HEK293 (cell line): ENCODE results near the gene CALM3.
A peak's percentile ranks its signal among the peaks of the same experiment; 100 is the strongest.

Experiments
- CTCF ChIA-PET: fragments of 350-600 bp; formaldehyde crosslinking; extraction: SDS; loops from one replicate; lab custom pipeline; 2021; ENCODE audit warnings: antibody characterized with exemption; lab: Yijun Ruan, JAX
- POLR2A ChIA-PET: fragments of 300-600 bp; formaldehyde crosslinking; extraction: SDS; loops from one replicate; lab custom pipeline; 2020; ENCODE audit warnings: antibody characterized with exemption, inconsistent platforms; lab: Yijun Ruan, JAX
- H3K27ac ChIP-seq: fragments of 200-500 bp; sonication (Bioruptor generic); 2 replicates; pipeline ENCODE4 v1.5.1; 2014; ENCODE audit warnings: low read depth, low read length, control low read depth, inconsistent platforms; ENCODE audit errors: extremely low read depth
- H3K36me3 ChIP-seq, 2 experiments: fragments of 200-500 bp in 1 of 2; sonication (Bioruptor generic) in 1 of 2; 1 replicate in 1 of 2; 2 replicates in 1 of 2; pipeline ENCODE4 v1.5.1; 2014 to 2017; ENCODE audit warnings: inconsistent platforms in 2 of 2, low read length in 2 of 2; ENCODE audit not compliant: control insufficient read depth in 2 of 2, insufficient read depth in 1 of 2
- H3K4me1 ChIP-seq: fragments of 200-500 bp; sonication (Bioruptor generic); 2 replicates; pipeline ENCODE4 v1.5.1; 2014; ENCODE audit warnings: mild to moderate bottlenecking, low read length, inconsistent platforms; ENCODE audit not compliant: control insufficient read depth, insufficient read depth
- H3K4me3 ChIP-seq: 2 replicates; pipeline ENCODE4 v1.5.1; 2011; ENCODE audit warnings: low read depth, mild to moderate bottlenecking, control low read depth, low read length, moderate library complexity
- H3K9me3 ChIP-seq: fragments of 200-500 bp; sonication (Bioruptor generic); 2 replicates; pipeline ENCODE4 v1.5.1; 2014; ENCODE audit warnings: low read depth, low read length, inconsistent platforms; ENCODE audit not compliant: control insufficient read depth, insufficient read depth
- BCL11A ChIP-seq: fragments of 450-650 bp; formaldehyde crosslinking; IDR thresholded peaks from 2 replicates; pipeline ENCODE4 v1.5.1; 2016; ENCODE audit warnings: low read depth, missing biosample characterization, missing genetic modification characterization
- FEZF1 ChIP-seq: fragments of 450-650 bp; formaldehyde crosslinking; IDR thresholded peaks from 2 replicates; pipeline ENCODE4 v1.5.1; 2016; ENCODE audit warnings: missing biosample characterization, missing genetic modification characterization
- GLIS2 ChIP-seq: fragments of 450-650 bp; formaldehyde crosslinking; IDR thresholded peaks from 2 replicates; pipeline ENCODE4 v1.5.1; 2016; ENCODE audit warnings: missing biosample characterization, missing genetic modification characterization
- HIC1 ChIP-seq: fragments of 450-650 bp; formaldehyde crosslinking; IDR thresholded peaks from 2 replicates; pipeline ENCODE4 v1.5.1; 2016; ENCODE audit warnings: missing biosample characterization, missing genetic modification characterization
- PRDM10 ChIP-seq: fragments of 450-650 bp; formaldehyde crosslinking; IDR thresholded peaks from 2 replicates; pipeline ENCODE4 v1.5.1; 2016; ENCODE audit warnings: missing biosample characterization, missing genetic modification characterization
- PRDM4 ChIP-seq: fragments of 450-650 bp; formaldehyde crosslinking; IDR thresholded peaks from 2 replicates; pipeline ENCODE4 v1.5.1; 2017; ENCODE audit warnings: missing biosample characterization, missing genetic modification characterization
- REPIN1 ChIP-seq: fragments of 450-650 bp; formaldehyde crosslinking; IDR thresholded peaks from 2 replicates; pipeline ENCODE4 v1.5.1; 2017; ENCODE audit warnings: missing biosample characterization, missing genetic modification characterization, low read depth
- YY2 ChIP-seq: fragments of 450-650 bp; formaldehyde crosslinking; IDR thresholded peaks from 2 replicates; pipeline ENCODE4 v1.5.1; 2016; ENCODE audit warnings: missing biosample characterization, missing genetic modification characterization
- ZNF140 ChIP-seq: fragments of 450-650 bp; formaldehyde crosslinking; IDR thresholded peaks from 2 replicates; pipeline ENCODE4 v1.5.1; 2016; ENCODE audit warnings: missing biosample characterization, missing genetic modification characterization
- ZNF18 ChIP-seq: fragments of 450-650 bp; formaldehyde crosslinking; IDR thresholded peaks from 2 replicates; pipeline ENCODE4 v1.5.1; 2016; ENCODE audit warnings: missing biosample characterization, missing genetic modification characterization
- ZNF2 ChIP-seq: fragments of 450-650 bp; formaldehyde crosslinking; IDR thresholded peaks from 2 replicates; pipeline ENCODE4 v1.5.1; 2016; ENCODE audit warnings: missing biosample characterization, missing genetic modification characterization
- ZNF335 ChIP-seq: fragments of 450-650 bp; formaldehyde crosslinking; conservative IDR thresholded peaks from 2 replicates; pipeline ENCODE4 v1.5.1; 2016; ENCODE audit warnings: missing biosample characterization, missing genetic modification characterization
- ZNF350 ChIP-seq: fragments of 450-650 bp; formaldehyde crosslinking; IDR thresholded peaks from 2 replicates; pipeline ENCODE4 v1.5.0; 2017; ENCODE audit warnings: missing biosample characterization, mild to moderate bottlenecking, missing genetic modification characterization
- ZNF366 ChIP-seq: fragments of 450-650 bp; formaldehyde crosslinking; conservative IDR thresholded peaks from 2 replicates; pipeline ENCODE4 v1.5.1; 2016; ENCODE audit warnings: missing biosample characterization, missing genetic modification characterization
- ZNF423 ChIP-seq: fragments of 450-650 bp; formaldehyde crosslinking; IDR thresholded peaks from 2 replicates; pipeline ENCODE4 v1.5.1; 2016; ENCODE audit warnings: missing biosample characterization, missing genetic modification characterization
- ZNF449 ChIP-seq: fragments of 450-650 bp; formaldehyde crosslinking; IDR thresholded peaks from 2 replicates; pipeline ENCODE4 v1.5.1; 2017; ENCODE audit warnings: missing biosample characterization, mild to moderate bottlenecking, missing genetic modification characterization, moderate library complexity
- ZNF48 ChIP-seq: fragments of 450-650 bp; formaldehyde crosslinking; IDR thresholded peaks from 2 replicates; pipeline ENCODE4 v1.5.1; 2016; ENCODE audit warnings: missing biosample characterization, missing genetic modification characterization
- ZNF600 ChIP-seq: fragments of 450-650 bp; formaldehyde crosslinking; IDR thresholded peaks from 2 replicates; pipeline ENCODE4 v1.5.1; 2016; ENCODE audit warnings: missing biosample characterization, missing genetic modification characterization
- ZNF629 ChIP-seq: fragments of 450-650 bp; formaldehyde crosslinking; IDR thresholded peaks from 2 replicates; pipeline ENCODE4 v1.5.1; 2017; ENCODE audit warnings: missing biosample characterization, missing genetic modification characterization
- ZNF658 ChIP-seq: fragments of 450-650 bp; formaldehyde crosslinking; IDR thresholded peaks from 2 replicates; pipeline ENCODE4; 2016; ENCODE audit warnings: missing biosample characterization, missing genetic modification characterization
- ZNF792 ChIP-seq: fragments of 450-650 bp; formaldehyde crosslinking; IDR thresholded peaks from 2 replicates; pipeline ENCODE4 v1.5.1; 2016; ENCODE audit warnings: missing biosample characterization, missing genetic modification characterization

CALM3 gene

GRCh38 chr19:46637224-46637623 lies 36.1 kb downstream of the CALM3 start:
- TF ChIP-seq ZNF792 (tag by site-specific recombination) (no peak), ZNF366 (tag by site-specific recombination) (0 out of 2 replicates have a peak, but pooled peaks have one; percentile 27)
- Histone ChIP-seq H3K4me3 (no peak overlapping the region), H3K9me3 (no peaks in the 10 kb centered on the region), H3K4me1 (peaks cover 3% of the 10 kb centered on the region; the same call in 1 of the 2 replicates), H3K36me3 (no peaks in the 10 kb centered on the region), H3K27ac (no peak overlapping the region)
- ChIA-PET POLR2A (interaction anchor here (0.6 to 0.7 kb wide), 3 partner anchors 12 to 419 kb away, joined by 3 to 4 read pairs (median 3); partner anchors contain the start of genes CALM3 and PTGIR), CTCF (interaction anchor here (0.6 to 2.0 kb wide), 13 partner anchors 20 to 732 kb away, joined by 3 to 32 read pairs (median 4); partner anchors contain the start of gene DACT3)

GRCh38 chr19:46639358-46640182 lies 38.4 kb downstream of the CALM3 start:
- no peaks in the 10 kb centered on the region for H3K9me3 ChIP-seq
- ChIA-PET CTCF (interaction anchor here (0.6 to 1.6 kb wide), 9 partner anchors 14 to 373 kb away, joined by 3 to 8 read pairs (median 3); no protein-coding TSS in a partner anchor), POLR2A (interaction anchor here (0.6 to 1.3 kb wide), 2 partner anchors 39 to 1934 kb away, joined by 3 read pairs; no protein-coding TSS in a partner anchor)
- peak overlapping the region; percentile 51 for H3K4me3 ChIP-seq
- H3K36me3 ChIP-seq: no peaks in the 10 kb centered on the region
- no peak overlapping the region for H3K27ac ChIP-seq
- H3K4me1 ChIP-seq: no peaks in the 10 kb centered on the region
- peak; percentile 46 for TF ChIP-seq GLIS2 (tag by site-specific recombination)
- no peak for TF ChIP-seq YY2
- 0 out of 2 replicates have a peak, but pooled peaks have one; percentile 20 for TF ChIP-seq ZNF629 (tag by site-specific recombination)
- no peak for TF ChIP-seq ZNF350 (tag by site-specific recombination)
- no peak for TF ChIP-seq REPIN1 (tag by site-specific recombination)
- no peak for TF ChIP-seq HIC1 (tag by site-specific recombination)
- 0 out of 2 replicates have a peak, but pooled peaks have one; percentile 44 for TF ChIP-seq ZNF600
- no peak for TF ChIP-seq ZNF423 (tag by site-specific recombination)
- peak; percentile 98 for TF ChIP-seq ZNF335
- TF ChIP-seq ZNF48 (tag by site-specific recombination): no peak
- peak; percentile 58; the same call in 1 of the 2 replicates for TF ChIP-seq PRDM10 (tag by site-specific recombination)
- TF ChIP-seq ZNF449: no peak
- TF ChIP-seq ZNF2 (tag by site-specific recombination): no peak
- no peak for TF ChIP-seq PRDM4 (tag by site-specific recombination)
- TF ChIP-seq ZNF658 (tag by site-specific recombination): no peak
- TF ChIP-seq BCL11A (tag by site-specific recombination): no peak
- no peak for TF ChIP-seq ZNF18 (tag by site-specific recombination)
- TF ChIP-seq FEZF1 (tag by site-specific recombination): no peak
- TF ChIP-seq ZNF140 (tag by site-specific recombination): no peak; the same call in 1 of the 2 replicates
